GM18498 (cell line): ENCODE measurements around the gene ADAMTS17.

Experiments
- ATAC-seq: cut with Tn5 transposase; IDR thresholded peaks from one replicate; pipeline ENCODE4 v1.9.1; 2021; ENCODE audit warnings: mild to moderate bottlenecking, moderate library complexity; ENCODE audit not compliant: unreplicated experiment

Gene ADAMTS17

DNA sequence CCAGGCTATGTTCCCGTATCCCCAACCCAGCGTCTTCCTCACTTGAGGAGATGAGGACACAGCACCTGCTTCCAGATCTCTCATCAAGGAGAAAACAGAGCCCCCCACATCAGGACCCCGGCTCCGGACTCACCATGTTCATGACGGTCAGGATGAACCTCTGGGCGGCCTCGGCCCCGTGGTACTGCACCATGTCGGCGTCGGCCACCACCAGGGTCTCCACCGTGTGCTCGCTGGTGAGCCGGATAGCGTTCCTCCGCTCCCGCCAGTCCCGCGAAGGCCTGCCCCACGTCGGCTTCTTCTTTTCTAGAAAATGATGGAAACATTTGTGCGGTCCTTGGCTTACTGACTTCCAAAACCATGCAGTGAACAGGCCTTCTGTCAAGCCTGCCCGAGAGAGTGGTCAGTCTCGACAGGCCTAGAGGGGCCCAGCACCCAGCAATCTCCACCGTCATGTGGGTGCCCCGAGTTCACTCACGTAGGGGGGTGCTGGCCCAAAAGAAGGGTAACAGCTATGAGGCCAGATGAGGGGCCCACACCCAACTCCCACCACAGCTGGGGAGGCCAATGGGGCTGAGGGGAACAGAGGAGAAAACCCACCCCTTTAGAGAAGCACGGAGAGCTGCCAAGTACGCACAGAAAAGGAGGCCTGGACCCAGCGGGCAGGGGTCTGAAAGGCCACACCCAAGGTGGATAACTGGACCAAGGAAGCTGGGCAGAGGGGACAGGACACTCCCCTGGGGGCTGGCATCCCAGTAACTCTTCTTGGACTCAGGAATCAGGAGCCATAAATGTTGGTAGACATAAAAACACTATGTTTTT, 60.5 kb downstream of the ADAMTS17 start:
- no peak for ATAC-seq

- no peak for ATAC-seq
These were observed 61.9 kb downstream of the ADAMTS17 start for GRCh38 chr15:100279849-100280248.

DNA sequence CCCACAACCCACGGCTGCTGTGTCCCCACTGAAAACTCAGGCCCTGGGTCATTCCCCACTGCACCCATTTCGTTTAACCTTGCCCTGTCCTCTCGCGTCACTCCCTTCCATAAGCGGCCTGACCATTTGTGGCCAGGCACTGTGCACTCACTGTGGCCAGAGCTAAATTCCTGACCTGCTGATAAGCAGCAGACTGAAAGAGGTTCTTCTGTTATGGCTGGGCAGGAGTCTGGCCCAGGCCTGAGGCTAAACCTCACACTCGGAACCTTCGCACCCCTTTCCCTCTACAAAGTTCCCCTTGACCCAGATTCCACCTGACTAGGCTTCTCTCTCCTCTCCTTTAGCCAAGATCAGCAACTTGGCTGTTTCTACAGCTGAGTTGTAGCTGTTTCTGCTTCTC, 62.3 kb downstream of the ADAMTS17 start:
- ATAC-seq: no peak

DNA sequence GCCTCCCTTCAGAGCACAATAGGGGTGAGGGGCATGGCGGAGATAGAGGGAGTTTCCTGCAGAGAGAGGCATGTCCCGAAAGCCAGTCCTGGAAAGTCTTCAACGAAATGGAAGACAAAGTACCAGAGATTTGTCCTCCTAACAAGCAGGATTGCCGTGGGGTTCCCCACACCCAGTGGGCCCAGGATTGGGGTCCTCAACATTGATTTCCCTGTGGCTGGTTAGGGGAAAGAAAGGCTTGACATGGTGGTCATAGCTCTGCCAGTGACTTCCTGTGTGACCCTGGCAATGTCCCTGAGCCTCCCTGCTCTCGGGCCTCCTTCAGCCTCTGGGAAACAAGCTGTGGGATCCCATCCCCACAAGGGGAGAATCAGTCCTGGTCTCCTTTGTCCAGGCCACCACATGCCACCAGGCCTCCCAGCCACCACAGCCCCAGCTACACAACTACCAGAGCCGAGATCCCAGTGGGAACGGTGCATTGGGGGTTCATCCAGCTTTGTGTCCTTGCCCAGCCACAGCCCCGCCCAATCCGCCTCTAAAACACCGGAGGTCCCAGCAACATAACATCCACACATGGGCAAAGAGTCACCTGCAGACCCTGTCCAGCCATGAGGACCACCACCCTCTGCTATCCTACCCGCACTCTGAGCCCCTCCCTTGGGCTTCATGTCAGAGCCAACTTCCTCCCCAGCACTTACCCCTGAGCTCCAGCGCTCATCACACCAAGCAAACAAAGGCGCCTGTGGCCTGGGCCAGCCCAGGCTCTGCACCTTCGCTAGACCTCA, 63.0 kb downstream of the ADAMTS17 start:
- no peak for ATAC-seq

- ATAC-seq: no peak
These were observed 64.5 kb downstream of the ADAMTS17 start for GRCh38 chr15:100277087-100277855.

GRCh38 chr15:100276506-100276905, 65.3 kb downstream of the ADAMTS17 start:
- ATAC-seq: no peak

- no peak for ATAC-seq
These were observed 66.1 kb downstream of the ADAMTS17 start for GRCh38 chr15:100275641-100276040.

- no peak for ATAC-seq
These were observed 71.9 kb downstream of the ADAMTS17 start for GRCh38 chr15:100269831-100270230.

- ATAC-seq: no peak
These were observed 75.6 kb downstream of the ADAMTS17 start for GRCh38 chr15:100266166-100266565.

GRCh38 chr15:100265641-100266035, 76.1 kb downstream of the ADAMTS17 start:
- no peak for ATAC-seq

DNA sequence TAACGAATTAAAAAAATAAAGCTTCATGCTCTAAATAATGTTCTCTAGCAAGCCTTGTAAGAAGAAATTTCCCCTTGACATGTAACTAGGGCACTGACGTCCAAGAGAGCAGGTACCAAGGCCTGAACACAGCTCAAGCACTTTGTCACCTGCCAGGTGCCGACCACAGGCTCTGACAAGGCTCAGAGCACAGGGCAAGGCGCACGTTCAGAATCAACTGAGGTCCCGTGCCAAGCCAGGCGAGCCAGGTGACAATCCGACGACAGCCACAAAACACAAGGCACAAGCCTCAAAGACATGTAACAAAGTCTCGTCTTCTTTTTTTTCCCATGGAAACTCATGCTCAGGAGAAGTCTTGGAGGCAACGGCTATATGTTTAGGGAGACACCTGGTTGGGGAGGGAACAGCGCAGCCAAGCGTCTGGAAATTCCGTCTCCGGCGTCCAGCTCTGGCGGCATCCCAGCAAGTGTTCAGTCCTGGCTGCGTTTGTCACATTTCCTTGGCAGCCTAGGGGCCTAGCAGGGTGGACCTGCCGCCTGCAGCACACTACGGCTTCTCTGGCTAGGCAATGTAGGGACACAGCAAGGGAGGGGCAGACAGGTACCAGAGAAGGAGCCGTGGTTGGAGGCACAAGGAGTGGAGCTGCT, 76.7 kb downstream of the ADAMTS17 start:
- no peak for ATAC-seq

DNA sequence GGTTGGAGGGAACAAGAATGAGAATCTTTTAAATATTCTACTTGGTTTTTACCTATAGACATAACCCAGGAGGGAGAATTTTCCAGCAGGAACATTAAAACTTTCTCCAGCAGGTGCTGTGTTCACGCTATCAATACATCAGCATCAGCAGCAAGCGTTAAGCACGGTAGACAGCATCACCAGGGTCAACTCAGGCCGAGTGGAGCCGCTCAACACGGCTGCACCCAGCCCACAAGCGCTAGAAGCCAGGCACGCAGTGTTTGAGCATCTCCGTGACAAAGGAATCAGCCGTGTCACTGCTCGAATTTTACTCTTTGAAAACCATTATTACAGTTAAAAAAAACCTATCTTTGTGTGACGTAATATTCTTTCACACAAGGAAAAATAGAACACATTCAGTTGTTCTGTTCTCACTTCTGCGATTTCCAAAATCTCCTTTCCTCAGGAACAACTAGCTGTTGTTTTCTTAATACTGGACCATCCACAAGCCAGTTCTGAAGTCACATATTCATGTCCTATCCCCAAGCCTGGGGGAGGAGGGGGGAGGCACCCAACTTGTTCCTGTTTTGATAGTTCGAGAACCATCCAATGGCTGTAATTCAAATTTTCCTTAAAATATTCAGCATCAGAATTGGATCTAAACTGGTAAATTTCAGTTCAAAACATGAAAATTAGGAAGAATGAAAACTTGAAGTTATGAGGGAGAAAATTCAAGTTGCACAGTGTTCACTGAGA, 77.9 kb downstream of the ADAMTS17 start:
- ATAC-seq: no peak

GRCh38 chr15:100263031-100263430, 78.7 kb downstream of the ADAMTS17 start:
- ATAC-seq: no peak

DNA sequence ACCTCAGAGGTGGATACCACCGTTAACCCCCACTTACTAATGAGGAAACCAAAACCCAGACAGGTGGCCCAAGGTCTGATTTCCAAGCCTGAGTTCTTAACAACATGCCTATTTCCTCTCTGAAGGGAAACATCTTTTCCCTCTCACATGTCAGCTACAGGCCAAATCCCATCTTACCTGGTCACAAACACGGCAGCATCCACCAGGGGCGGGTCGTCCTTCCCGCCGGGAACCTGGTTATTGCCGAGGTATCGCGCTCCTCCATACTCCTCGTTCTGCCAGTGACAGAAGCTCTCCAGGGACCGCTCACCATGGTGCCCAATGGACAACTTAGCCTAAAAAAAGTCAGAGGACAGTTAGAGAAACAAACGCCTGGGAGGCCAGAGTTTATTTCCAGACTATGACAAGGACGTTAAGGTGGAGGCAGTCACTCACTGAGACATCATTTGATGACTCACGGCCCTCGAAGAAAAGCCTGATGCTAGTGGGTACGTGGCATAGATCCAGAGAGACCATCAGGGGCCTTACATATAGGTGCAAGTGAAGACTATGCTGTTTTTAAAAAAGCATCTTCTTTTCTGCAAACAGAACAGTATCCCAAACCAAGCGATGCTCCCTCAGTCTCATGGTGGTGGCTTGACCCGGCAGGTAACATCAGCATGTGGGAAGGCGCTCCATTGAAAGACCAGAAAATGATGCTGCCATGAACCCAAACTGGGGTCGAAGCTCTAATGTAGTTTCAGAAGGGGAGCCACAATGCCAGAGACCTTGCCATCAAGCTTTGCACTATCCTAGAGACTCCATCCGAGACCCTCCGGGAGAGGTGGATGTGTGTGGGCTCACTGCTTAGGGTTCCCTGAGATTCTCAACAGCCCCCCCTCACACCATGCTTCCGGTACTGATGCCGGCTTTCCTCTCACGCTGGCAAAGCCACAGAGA, 80.2 kb downstream of the ADAMTS17 start:
- ATAC-seq: no peak

DNA sequence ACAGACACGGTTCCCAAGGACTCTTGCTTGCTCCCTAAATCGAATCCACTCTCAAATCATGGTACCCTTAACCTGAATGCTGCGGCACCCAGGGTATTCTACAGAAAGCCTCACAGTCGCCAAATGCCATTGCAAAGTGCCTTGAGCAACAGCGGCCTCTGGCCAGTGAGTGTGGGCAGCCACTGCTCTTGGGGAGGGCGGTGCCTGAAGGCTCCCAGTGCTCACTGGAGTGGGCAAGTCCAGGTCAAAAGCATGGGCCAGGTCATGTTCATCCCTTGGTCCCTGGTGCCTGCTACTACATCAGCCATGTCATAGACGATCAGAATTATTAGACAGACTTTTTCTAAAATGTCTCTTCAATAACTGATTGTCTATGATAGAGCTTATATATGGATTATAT, 82.5 kb downstream of the ADAMTS17 start:
- ATAC-seq: no peak

GRCh38 chr15:100256970-100257650, 84.7 kb downstream of the ADAMTS17 start:
- ATAC-seq: no peak

DNA sequence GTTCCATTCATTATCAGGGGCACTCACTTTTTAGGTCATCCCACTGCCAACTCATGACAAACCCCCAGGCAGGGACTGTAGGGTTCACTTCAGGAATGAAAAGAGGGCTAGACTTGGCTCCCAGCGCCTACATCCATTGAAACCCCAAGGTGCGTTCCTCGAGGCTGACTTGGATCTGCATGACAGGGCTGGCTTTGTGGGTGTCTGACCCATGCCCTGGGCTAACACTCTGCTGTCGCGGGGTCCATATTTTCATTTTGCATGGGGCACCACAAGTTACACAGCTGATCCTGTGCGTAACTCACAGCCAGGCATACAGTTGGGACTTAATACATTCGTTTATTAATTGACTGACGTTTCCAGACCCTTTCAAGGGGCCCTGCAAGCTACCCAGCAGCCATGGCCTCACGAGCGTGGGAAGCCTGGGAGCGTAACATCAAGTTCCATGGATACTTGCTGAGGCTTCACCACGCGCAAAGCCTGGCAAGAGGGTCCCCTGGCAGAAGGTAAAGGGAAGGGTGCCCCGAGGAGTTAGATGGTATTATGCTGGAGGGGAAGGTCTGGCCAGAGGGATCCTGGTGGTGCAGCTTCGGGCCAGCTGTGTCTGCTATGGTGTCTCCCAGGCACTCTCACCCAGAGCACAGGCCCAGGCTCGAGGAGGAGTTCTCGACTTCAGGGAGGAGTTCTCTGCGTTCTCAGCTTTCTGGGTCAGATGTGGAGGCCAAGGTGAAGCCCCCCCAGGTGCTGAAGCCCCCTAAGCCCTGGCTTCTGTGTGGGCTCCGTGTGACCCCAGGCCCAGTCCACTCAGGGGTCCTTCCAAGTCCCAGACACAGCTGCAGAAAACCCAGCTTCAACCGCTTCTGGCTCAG, 85.4 kb downstream of the ADAMTS17 start:
- ATAC-seq: no peak

DNA sequence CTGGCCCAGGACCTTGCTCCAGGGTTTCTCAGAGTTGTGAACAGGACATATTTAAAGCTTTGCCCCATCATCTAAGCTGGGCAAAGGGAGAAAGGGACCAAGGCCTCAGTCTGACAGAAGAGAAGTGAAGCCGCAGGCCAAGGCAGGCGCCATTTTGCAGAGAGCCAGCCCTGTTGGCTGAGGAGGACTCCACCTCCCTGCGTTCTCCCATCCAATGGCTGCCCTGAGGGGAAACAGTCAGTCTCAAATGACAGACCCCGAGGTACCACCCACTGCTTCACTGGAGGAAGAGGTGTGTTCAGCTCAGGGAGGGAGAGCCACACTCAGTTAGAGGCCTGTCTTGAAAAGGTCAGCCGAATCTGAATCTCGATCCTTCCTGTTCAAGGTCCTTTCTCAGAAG, 86.1 kb downstream of the ADAMTS17 start:
- no peak for ATAC-seq
